H9 (cell line): ENCODE data around the gene GTF2A2. TPM values are rescaled to one million over a fixed set of nuclear protein-coding genes. Genes with fewer than 3 reads are reported as not detected.
A peak's percentile ranks its signal among the peaks of the same experiment; 100 is the strongest.

ENCODE experiments used
- DNase-seq: peaks from one replicate; pipeline ENCODE4 v3.0.0-alpha.2; 2017
- H2AFZ ChIP-seq: one replicate; pipeline ENCODE4 v1.6.1; 2013; ENCODE audit warnings: mild to moderate bottlenecking, low read length, control low read depth, moderate library complexity
- H2AK5ac ChIP-seq: 2 replicates; pipeline ENCODE4 v1.6.1; 2013; ENCODE audit warnings: low read length, control low read depth, mixed read lengths; ENCODE audit not compliant: insufficient read length
- H2BK120ac ChIP-seq: one replicate; pipeline ENCODE4 v1.6.1; 2013; ENCODE audit warnings: low read depth, mild to moderate bottlenecking, low read length, control low read depth, inconsistent platforms; ENCODE audit not compliant: poor library complexity, severe bottlenecking
- H2BK12ac ChIP-seq: 2 replicates; pipeline ENCODE4 v1.6.1; 2013; ENCODE audit warnings: low read length, control low read depth, mixed read lengths, low read depth; ENCODE audit not compliant: insufficient read length
- H2BK15ac ChIP-seq: 2 replicates; pipeline ENCODE4 v1.6.1; 2013; ENCODE audit warnings: low read depth, low read length, control low read depth
- H2BK20ac ChIP-seq: one replicate; pipeline ENCODE4 v1.6.1; 2013; ENCODE audit warnings: low read depth, mild to moderate bottlenecking, low read length, control low read depth, inconsistent platforms; ENCODE audit not compliant: poor library complexity, severe bottlenecking
- H2BK5ac ChIP-seq: 2 replicates; pipeline ENCODE4 v1.6.1; 2013; ENCODE audit warnings: low read length, control low read depth, mixed read lengths; ENCODE audit not compliant: insufficient read length
- H3K14ac ChIP-seq: 2 replicates; pipeline ENCODE4 v1.6.1; 2013; ENCODE audit warnings: low read length, control low read depth; ENCODE audit not compliant: insufficient read depth
- H3K18ac ChIP-seq: 2 replicates; pipeline ENCODE4 v1.6.1; 2013; ENCODE audit warnings: low read depth, mild to moderate bottlenecking, mixed read lengths, low read length, control low read depth; ENCODE audit not compliant: insufficient read length
- H3K23ac ChIP-seq: 2 replicates; pipeline ENCODE4 v1.6.1; 2013; ENCODE audit warnings: low read length, control low read depth, mixed read lengths, low read depth; ENCODE audit not compliant: insufficient read length
- H3K23me2 ChIP-seq: 2 replicates; pipeline ENCODE4 v1.6.1; 2013; ENCODE audit warnings: low read depth, mild to moderate bottlenecking, mixed read lengths, low read length, control low read depth; ENCODE audit not compliant: insufficient read length, poor library complexity, severe bottlenecking
- H3K27ac ChIP-seq: 2 replicates; pipeline ENCODE4 v1.5.1; 2013; ENCODE audit warnings: low read length, control low read depth, mixed read lengths, low read depth; ENCODE audit not compliant: insufficient read length
- H3K27me3 ChIP-seq: 2 replicates; pipeline ENCODE4 v1.6.1; 2013; ENCODE audit warnings: low read length, control low read depth, inconsistent platforms; ENCODE audit not compliant: insufficient read depth
- H3K4ac ChIP-seq: 2 replicates; pipeline ENCODE4 v1.6.1; 2013; ENCODE audit warnings: low read depth, mild to moderate bottlenecking, control low read depth, inconsistent platforms, low read length, moderate library complexity
- H3K4me1 ChIP-seq: 2 replicates; pipeline ENCODE4 v1.6.1; 2013; ENCODE audit warnings: low read length, control low read depth, inconsistent platforms; ENCODE audit not compliant: insufficient read depth
- H3K4me2 ChIP-seq: 2 replicates; pipeline ENCODE4 v1.6.1; 2013; ENCODE audit warnings: low read length, control low read depth, mixed read lengths; ENCODE audit not compliant: insufficient read length, insufficient read depth
- H3K56ac ChIP-seq: 2 replicates; pipeline ENCODE4 v1.6.1; 2013; ENCODE audit warnings: low read depth, mild to moderate bottlenecking, mixed read lengths, low read length, control low read depth; ENCODE audit not compliant: insufficient read length
- H3K79me1 ChIP-seq: 2 replicates; pipeline ENCODE4 v1.6.1; 2013; ENCODE audit warnings: low read depth, mild to moderate bottlenecking, moderate library complexity, low read length, control low read depth, inconsistent platforms; ENCODE audit not compliant: insufficient read depth, poor library complexity, severe bottlenecking
- H3K79me2 ChIP-seq: 2 replicates; pipeline ENCODE4 v1.6.1; 2013; ENCODE audit warnings: low read length, control low read depth, inconsistent platforms; ENCODE audit not compliant: insufficient read depth
- H3K9ac ChIP-seq: 2 replicates; pipeline ENCODE4 v1.6.1; 2013; ENCODE audit warnings: low read length, control low read depth, mixed read lengths; ENCODE audit not compliant: insufficient read length; ENCODE audit errors: extremely low read depth
- H3K9me3 ChIP-seq: one replicate; pipeline ENCODE4 v1.6.1; 2013; ENCODE audit warnings: low read depth, low read length, inconsistent platforms; ENCODE audit not compliant: control insufficient read depth
- H3T11ph ChIP-seq: one replicate; pipeline ENCODE4 v1.6.1; 2013; ENCODE audit warnings: mild to moderate bottlenecking, low read length, control low read depth, inconsistent platforms
- H4K20me1 ChIP-seq: one replicate; pipeline ENCODE4 v1.6.1; 2013; ENCODE audit not compliant: control insufficient read depth, insufficient read length, insufficient read depth
- H4K5ac ChIP-seq: 2 replicates; pipeline ENCODE4 v1.6.1; 2013; ENCODE audit warnings: low read depth, mild to moderate bottlenecking, mixed read lengths, low read length, control low read depth; ENCODE audit not compliant: insufficient read length
- H4K8ac ChIP-seq: replicated peaks from 2 replicates; pipeline ENCODE4 v1.6.1; 2013; ENCODE audit warnings: low read length, control low read depth, mixed read lengths, low read depth; ENCODE audit not compliant: insufficient read length
- H4K91ac ChIP-seq: 2 replicates; pipeline ENCODE4 v1.6.1; 2013; ENCODE audit warnings: low read depth, mild to moderate bottlenecking, moderate library complexity, mixed read lengths, low read length, control low read depth; ENCODE audit not compliant: insufficient read length
- H3K27ac Mint-ChIP-seq, 3 experiments: 2 replicates in 2 of 3; 3 replicates in 1 of 3; pipeline ENCODE4 v1.8.0; 2020 to 2021; ENCODE audit warnings: mixed read lengths in 3 of 3, mild to moderate bottlenecking in 1 of 3, moderate library complexity in 1 of 3
- H3K27me3 Mint-ChIP-seq: 2 replicates; pipeline ENCODE4 v1.8.0; 2021; ENCODE audit warnings: low read depth, mild to moderate bottlenecking, moderate library complexity, mixed read lengths
- H3K36me3 Mint-ChIP-seq, 3 experiments: 2 replicates in 2 of 3; 3 replicates in 1 of 3; pipeline ENCODE4 v1.8.0; 2020 to 2021; ENCODE audit warnings: low read depth in 3 of 3, mixed read lengths in 3 of 3; ENCODE audit not compliant: insufficient read depth in 1 of 3
- H3K4me1 Mint-ChIP-seq, 2 experiments: 2 replicates each; pipeline ENCODE4 v1.8.0; 2020; ENCODE audit warnings: mixed read lengths in 2 of 2
- H3K4me3 Mint-ChIP-seq, 2 experiments: 2 replicates in 1 of 2; 3 replicates in 1 of 2; pipeline ENCODE4 v1.8.0; 2020 to 2021; ENCODE audit warnings: mild to moderate bottlenecking in 2 of 2, mixed read lengths in 2 of 2, moderate library complexity in 1 of 2
- H3K9me3 Mint-ChIP-seq, 2 experiments: 2 replicates in 1 of 2; 3 replicates in 1 of 2; pipeline ENCODE4 v1.8.0; 2020; ENCODE audit warnings: mild to moderate bottlenecking in 2 of 2, mixed read lengths in 2 of 2, moderate library complexity in 1 of 2
- CTCF ChIP-seq: fragments of 200-600 bp; sonication (generic); conservative IDR thresholded peaks from 3 replicates; pipeline ENCODE4 v1.8.0; 2021; ENCODE audit warnings: antibody characterized with exemption, mild to moderate bottlenecking
- WGBS: extraction: QIAGEN DNeasy Blood & Tissue Kit; methylation state at CpG from one replicate; pipeline ENCODE4 v1.1.7; 2013; ENCODE audit warnings: missing lambda C conversion rate, low lambda C conversion rate, mixed read lengths; ENCODE audit not compliant: insufficient read length; ENCODE audit errors: extremely low coverage; 5-methylcytosine and 5-hydroxymethylcytosine counted together
- total RNA-seq: library from RNA; stranded (reverse); gene quantifications from 2 replicates; pipeline ENCODE4 v1.2.1, GENCODE V29; 2021

GTF2A2 gene
- total RNA-seq, 1 experiment from 2014 or later = 144 TPM

GRCh38 chr15:59657635-59658125 lies 365 bp upstream of the GTF2A2 start:
- Histone ChIP-seq H3K56ac (no peak overlapping the region), H3K9ac (no peak overlapping the region), H2BK12ac (no peak overlapping the region), H2BK20ac (no peak overlapping the region), H3K4ac (no peak overlapping the region), H3K23ac (no peak overlapping the region), H3K4me2 (no peak overlapping the region), H4K20me1 (no peaks in the 10 kb centered on the region), H2AFZ (no peak overlapping the region), H3T11ph (no peak overlapping the region), H3K79me2 (peaks cover 18% of the 10 kb centered on the region; the same call in 1 of the 2 replicates), H3K14ac (no peak overlapping the region), H3K9me3 (no peaks in the 10 kb centered on the region), H2BK15ac (no peak overlapping the region), H2AK5ac (no peak overlapping the region), H2BK120ac (no peak overlapping the region), H4K5ac (no peak overlapping the region), H4K91ac (no peak overlapping the region), H3K18ac (no peak overlapping the region), H3K27ac (no peak overlapping the region), H3K27me3 (no peaks in the 10 kb centered on the region), H3K4me1 (peaks cover 3% of the 10 kb centered on the region; the same call in 1 of the 2 replicates), H3K23me2 (no peaks in the 10 kb centered on the region), H3K79me1 (peaks cover 13% of the 10 kb centered on the region), H2BK5ac (no peak overlapping the region), H4K8ac (no peak overlapping the region)
- no peaks in the 10 kb centered on the region for H3K4me1 Mint-ChIP-seq
- no peak overlapping the region; a peak in 1 of 7 replicates for H3K27ac Mint-ChIP-seq
- no peaks in the 10 kb centered on the region for H3K9me3 Mint-ChIP-seq
- no CpG with 5 or more reads among the region's 23 CpGs for WGBS
- H3K4me3 Mint-ChIP-seq = no peak overlapping the region
- H3K36me3 Mint-ChIP-seq = peaks cover 9 to 23% (median 12%) of the 10 kb centered on the region in 3 experiments; a peak in 6 of 7 replicates
- peak; percentile 34 for DNase-seq
- no peaks in the 10 kb centered on the region for H3K27me3 Mint-ChIP-seq
- TF ChIP-seq CTCF = no peak
